SK-N-SH (cell line): ENCODE measurements around the gene POGLUT3. TPM values are rescaled to one million over a fixed set of nuclear protein-coding genes. Genes with fewer than 3 reads are reported as not detected.

Experiments
- CTCF ChIA-PET: fragments of 300-600, 350-600 bp; formaldehyde crosslinking; extraction: SDS; loops from one replicate; lab custom pipeline; 2021; lab: Yijun Ruan, JAX
- POLR2A ChIA-PET: fragments of 350-600 bp; sonication (Branson Sonifier 250); formaldehyde crosslinking; extraction: SDS; loops from one replicate; lab custom pipeline; 2020; ENCODE audit warnings: antibody characterized with exemption, inconsistent platforms; lab: Yijun Ruan, JAX
- DNase-seq: peaks from one replicate; pipeline ENCODE4 v3.0.0; 2012
- H2AFZ ChIP-seq: fragments of 200-600 bp; sonication (generic); 2 replicates; pipeline ENCODE4 v1.8.1; 2016; ENCODE audit warnings: antibody characterized with exemption, mild to moderate bottlenecking, low read depth
- H3F3A ChIP-seq: fragments of 200-600 bp; sonication (generic); replicated peaks from 2 replicates; pipeline ENCODE3; 2016; ENCODE audit warnings: antibody characterized with exemption, mild to moderate bottlenecking; ENCODE audit not compliant: insufficient read depth
- H3K27ac ChIP-seq, 2 experiments: fragments of 200-500 bp in 1 of 2; fragments of 200-600 bp in 1 of 2; sonication (Bioruptor generic) in 1 of 2; sonication (generic), shearing (Covaris generic) in 1 of 2; 2 replicates each; pipeline versions ENCODE4 v1.5.1 to v1.6.1; 2014 to 2016; ENCODE audit warnings: low read depth in 2 of 2, inconsistent platforms in 1 of 2, low read length in 1 of 2, mild to moderate bottlenecking in 1 of 2, mixed read lengths in 1 of 2
- H3K27me3 ChIP-seq: fragments of 200-600 bp; sonication (generic), shearing (Covaris generic); 2 replicates; pipeline ENCODE4 v1.6.1; 2016; ENCODE audit warnings: mixed run types; ENCODE audit not compliant: insufficient read depth
- H3K36me3 ChIP-seq, 2 experiments: fragments of 200-500 bp in 1 of 2; fragments of 200-600 bp in 1 of 2; sonication (Bioruptor generic) in 1 of 2; sonication (generic) in 1 of 2; replicated peaks in 1 of 2; 2 replicates each; pipeline versions ENCODE3 to v1.5.1; 2014 to 2016; ENCODE audit warnings: low read length in 1 of 2, mild to moderate bottlenecking in 1 of 2; ENCODE audit not compliant: insufficient read depth in 2 of 2, control insufficient read depth in 1 of 2
- H3K4me1 ChIP-seq, 2 experiments: fragments of 200-500 bp in 1 of 2; fragments of 200-600 bp in 1 of 2; sonication (Bioruptor generic) in 1 of 2; sonication (generic), shearing (Covaris generic) in 1 of 2; 2 replicates each; pipeline versions ENCODE4 v1.5.1 to v1.6.1; 2014 to 2016; ENCODE audit warnings: low read depth in 1 of 2, low read length in 1 of 2, mixed run types in 1 of 2; ENCODE audit not compliant: insufficient read depth in 2 of 2, control insufficient read depth in 1 of 2
- H3K4me2 ChIP-seq: fragments of 200-600 bp; sonication (generic), shearing (Covaris generic); 2 replicates; pipeline ENCODE4 v1.6.1; 2017; ENCODE audit warnings: mixed run types
- H3K4me3 ChIP-seq, 2 experiments: fragments of 200-500 bp in 1 of 2; fragments of 200-600 bp in 1 of 2; sonication (Bioruptor generic) in 1 of 2; sonication (generic), shearing (Covaris generic) in 1 of 2; 2 replicates each; pipeline versions ENCODE4 v1.5.1 to v1.8.1; 2014 to 2016; ENCODE audit warnings: low read depth in 2 of 2, inconsistent platforms in 1 of 2, low read length in 1 of 2, mild to moderate bottlenecking in 1 of 2, mixed read lengths in 1 of 2, moderate library complexity in 1 of 2
- H3K79me2 ChIP-seq: fragments of 200-600 bp; sonication (generic); 2 replicates; pipeline ENCODE4 v1.8.1; 2017; ENCODE audit warnings: mild to moderate bottlenecking; ENCODE audit not compliant: insufficient read depth
- H3K9ac ChIP-seq: fragments of 200-600 bp; sonication (generic); 2 replicates; pipeline ENCODE4 v1.6.1; 2017; ENCODE audit warnings: mixed run types
- H3K9me2 ChIP-seq: fragments of 200-600 bp; sonication (generic); 2 replicates; pipeline ENCODE4 v1.6.1; 2017; ENCODE audit warnings: mixed run types
- H3K9me3 ChIP-seq: fragments of 200-600 bp; sonication (generic); 2 replicates; pipeline ENCODE4 v1.6.1; 2017; ENCODE audit warnings: mixed run types, mild to moderate bottlenecking, moderate library complexity
- H4K20me1 ChIP-seq: fragments of 200-600 bp; sonication (generic); 2 replicates; pipeline ENCODE4 v1.6.1; 2017; ENCODE audit warnings: mild to moderate bottlenecking, mixed run types; ENCODE audit not compliant: insufficient read depth
- EZH2phosphoT487 ChIP-seq: fragments of 200-600 bp; sonication (generic); IDR thresholded peaks from 2 replicates; pipeline ENCODE4 v1.6.1; 2017; ENCODE audit warnings: low read depth, mixed run types, mild to moderate bottlenecking, antibody characterized with exemption, moderate library complexity, borderline replicate concordance
- GATA2 ChIP-seq: sonication (generic); formaldehyde crosslinking; IDR thresholded peaks from 2 replicates; pipeline ENCODE4 v1.5.0; 2020; ENCODE audit warnings: mild to moderate bottlenecking, missing genetic modification reagents
- IRF3 ChIP-seq: fragments of 150-350 bp; IDR thresholded peaks from 2 replicates; pipeline ENCODE4 v1.6.1; 2016; ENCODE audit warnings: mild to moderate bottlenecking, low read depth, low read length
- NRF1 ChIP-seq: IDR thresholded peaks from 2 replicates; pipeline ENCODE4 v1.6.1; 2012; ENCODE audit warnings: low read depth, mild to moderate bottlenecking, low read length
- RAD21 ChIP-seq: IDR thresholded peaks from 2 replicates; pipeline ENCODE4 v1.6.1; 2012; ENCODE audit warnings: mild to moderate bottlenecking, low read length
- TAF1 ChIP-seq: IDR thresholded peaks from 2 replicates; pipeline ENCODE4 v1.6.1; 2012; ENCODE audit warnings: low read depth, mild to moderate bottlenecking, low read length, moderate library complexity, borderline replicate concordance
- ZBTB33 ChIP-seq: IDR thresholded peaks from 2 replicates; pipeline ENCODE4 v1.4.0; 2012; ENCODE audit warnings: low read depth, borderline replicate concordance
- WGBS: methylation state at CpG from one replicate; pipeline ENCODE4 v1.1.6; 2017; ENCODE audit warnings: low lambda C conversion rate; 5-methylcytosine and 5-hydroxymethylcytosine counted together
- polyA plus RNA-seq, 3 experiments: library from polyadenylated mRNA; depleted of rRNA; stranded (reverse); fragments of >200 nt; gene quantifications; 2 replicates each; pipeline ENCODE4 v1.2.3, GENCODE V29; 2012
- TF ChIP-seq, protein P1 (sequence below): IDR thresholded peaks from 2 replicates; pipeline ENCODE4 v1.4.0; 2012; ENCODE audit warnings: low read depth
- TF ChIP-seq, protein P2 (sequence below): fragments of 200-600 bp; sonication (generic); IDR thresholded peaks from 2 replicates; pipeline ENCODE4 v1.6.1; 2017; ENCODE audit warnings: antibody characterized with exemption, mild to moderate bottlenecking, moderate library complexity
- TF ChIP-seq, protein P3 (sequence below): IDR thresholded peaks from 2 replicates; pipeline ENCODE4 v1.4.0; 2012; ENCODE audit warnings: low read depth, borderline replicate concordance

The POGLUT3 gene
- polyA plus RNA-seq, 1 of the 3 experiments (the other 2 are of a cell fraction), result 26.3 TPM

GRCh38 chr11:108468478-108468864 lies 29.7 kb downstream of the POGLUT3 start:
- Histone ChIP-seq H2AFZ (peak overlapping the region; percentile 95), H3K4me3 (no peak overlapping the region), H3K9me2 (no peaks in the 10 kb centered on the region), H3K36me3 (peaks cover 0 to 2% of the 10 kb centered on the region in 2 experiments), H3K9ac (no peak overlapping the region), H3K27me3 (no peaks in the 10 kb centered on the region), H4K20me1 (no peaks in the 10 kb centered on the region), H3K27ac (no peak overlapping the region), H3F3A (peaks cover 11% of the 10 kb centered on the region), H3K4me2 (no peak overlapping the region; the same call in 1 of the 2 replicates), H3K79me2 (no peaks in the 10 kb centered on the region), H3K9me3 (no peaks in the 10 kb centered on the region), H3K4me1 (peaks cover 0 to 2% of the 10 kb centered on the region in 2 experiments; a peak in 1 of 4 replicates)
- POLR2A ChIA-PET, result no interaction called here
- no peak for DNase-seq
- 100% methylated on average over 1 of the region's 1 CpG for WGBS
- TF ChIP-seq RAD21 (no peak), EZH2phosphoT487 (no peak), IRF3 (no peak), ZBTB33 (no peak)
- TF ChIP-seq, protein P1, sequence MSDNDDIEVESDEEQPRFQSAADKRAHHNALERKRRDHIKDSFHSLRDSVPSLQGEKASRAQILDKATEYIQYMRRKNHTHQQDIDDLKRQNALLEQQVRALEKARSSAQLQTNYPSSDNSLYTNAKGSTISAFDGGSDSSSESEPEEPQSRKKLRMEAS, result no peak
- TF ChIP-seq, protein P2, sequence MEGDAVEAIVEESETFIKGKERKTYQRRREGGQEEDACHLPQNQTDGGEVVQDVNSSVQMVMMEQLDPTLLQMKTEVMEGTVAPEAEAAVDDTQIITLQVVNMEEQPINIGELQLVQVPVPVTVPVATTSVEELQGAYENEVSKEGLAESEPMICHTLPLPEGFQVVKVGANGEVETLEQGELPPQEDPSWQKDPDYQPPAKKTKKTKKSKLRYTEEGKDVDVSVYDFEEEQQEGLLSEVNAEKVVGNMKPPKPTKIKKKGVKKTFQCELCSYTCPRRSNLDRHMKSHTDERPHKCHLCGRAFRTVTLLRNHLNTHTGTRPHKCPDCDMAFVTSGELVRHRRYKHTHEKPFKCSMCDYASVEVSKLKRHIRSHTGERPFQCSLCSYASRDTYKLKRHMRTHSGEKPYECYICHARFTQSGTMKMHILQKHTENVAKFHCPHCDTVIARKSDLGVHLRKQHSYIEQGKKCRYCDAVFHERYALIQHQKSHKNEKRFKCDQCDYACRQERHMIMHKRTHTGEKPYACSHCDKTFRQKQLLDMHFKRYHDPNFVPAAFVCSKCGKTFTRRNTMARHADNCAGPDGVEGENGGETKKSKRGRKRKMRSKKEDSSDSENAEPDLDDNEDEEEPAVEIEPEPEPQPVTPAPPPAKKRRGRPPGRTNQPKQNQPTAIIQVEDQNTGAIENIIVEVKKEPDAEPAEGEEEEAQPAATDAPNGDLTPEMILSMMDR, result no peak
- CTCF ChIA-PET, result no interaction called here

DNA sequence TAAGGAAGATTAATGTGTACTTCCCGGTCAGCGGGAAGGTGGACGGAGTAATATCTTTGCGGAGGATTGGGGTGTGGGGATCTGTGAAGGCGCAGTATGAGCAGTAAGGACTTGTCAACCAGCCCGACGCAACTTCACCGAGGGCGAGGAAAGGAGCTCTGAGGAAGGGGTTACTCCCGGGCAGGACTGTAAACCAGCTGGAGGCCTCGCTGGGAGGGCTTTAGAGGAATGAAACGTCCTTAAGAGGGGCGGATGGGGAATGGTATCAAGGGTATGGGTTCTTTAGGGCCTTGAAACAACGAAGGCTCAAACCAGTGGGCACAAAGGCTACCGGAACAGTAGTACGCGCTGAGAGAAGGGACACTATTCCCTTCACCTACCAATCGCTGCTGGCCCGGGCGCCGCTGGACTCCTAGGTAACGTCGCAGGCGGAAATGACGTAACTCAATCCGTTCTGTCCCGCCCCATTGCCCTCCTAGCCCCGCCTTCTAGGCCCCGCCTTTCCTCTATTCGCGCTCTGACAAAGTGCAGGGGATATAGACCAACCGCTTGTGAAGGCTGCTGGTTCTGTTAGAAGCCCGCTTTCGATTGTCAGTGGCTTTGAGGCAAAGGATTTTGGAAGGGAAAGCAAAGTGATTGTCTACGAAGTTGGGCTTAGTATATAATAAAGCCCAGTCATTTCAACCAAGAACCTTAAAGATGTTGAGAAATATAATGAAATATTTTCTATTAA lies 30.9 kb downstream of the POGLUT3 start, which contains the start of gene C11orf65:
Gene C11orf65, minus strand, starts transcription at position 439 of the 733 bp plus-strand sequence. CDS start 5,970 bp downstream, outside the sequence.
- ChIA-PET POLR2A (no interaction called here), CTCF (no interaction called here)
- no peaks in the 10 kb centered on the region for H3K27me3 ChIP-seq
- TF ChIP-seq, protein P3, sequence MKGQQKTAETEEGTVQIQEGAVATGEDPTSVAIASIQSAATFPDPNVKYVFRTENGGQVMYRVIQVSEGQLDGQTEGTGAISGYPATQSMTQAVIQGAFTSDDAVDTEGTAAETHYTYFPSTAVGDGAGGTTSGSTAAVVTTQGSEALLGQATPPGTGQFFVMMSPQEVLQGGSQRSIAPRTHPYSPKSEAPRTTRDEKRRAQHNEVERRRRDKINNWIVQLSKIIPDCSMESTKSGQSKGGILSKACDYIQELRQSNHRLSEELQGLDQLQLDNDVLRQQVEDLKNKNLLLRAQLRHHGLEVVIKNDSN, result no peak
- no peak for TF ChIP-seq NRF1
- no peak for TF ChIP-seq IRF3
- TF ChIP-seq, protein P2, result no peak
- TF ChIP-seq GATA2 (CRISPR knock-in tag), result no peak
- TF ChIP-seq ZBTB33, result no peak
- TF ChIP-seq RAD21, result no peak; the same call in 1 of the 2 replicates
- peak; percentile 81 for TF ChIP-seq TAF1

More for the DNA sequence above, 30.9 kb downstream of the POGLUT3 start, which contains the start of gene C11orf65:
- Histone ChIP-seq H3K4me1 (peaks cover 0 to 2% of the 10 kb centered on the region in 2 experiments; a peak in 1 of 4 replicates), H4K20me1 (no peaks in the 10 kb centered on the region), H2AFZ (peak within 1 kb of the TSS; percentile 98), H3K4me3 (peak within 1 kb of the TSS; percentile 68 to 97), H3K27ac (peak within 1 kb of the TSS; percentile 98 to 99), H3F3A (peaks cover 11% of the 10 kb centered on the region), H3K9me3 (no peaks in the 10 kb centered on the region), H3K36me3 (no peaks in the 10 kb centered on the region), H3K4me2 (peak within 1 kb of the TSS; percentile 97), H3K9ac (peak within 1 kb of the TSS; percentile 99), H3K79me2 (no peaks in the 10 kb centered on the region), H3K9me2 (no peaks in the 10 kb centered on the region)
- DNase-seq, result peak; percentile 87
- under 1% methylated on average over 33 of the region's 35 CpGs for WGBS
